A673 (cell line): Measurements from ENCODE around the gene TNFSF13.

Experiments used
- CTCF ChIP-seq: fragments of 300-800, 200-600 bp; sonication (generic); conservative IDR thresholded peaks from 2 replicates; pipeline ENCODE4 v1.5.1; 2017; ENCODE audit warnings: low read depth, mild to moderate bottlenecking, antibody characterized with exemption, low read length, moderate library complexity, mixed read lengths
- EZH2 ChIP-seq: fragments of 200-600 bp; sonication (generic); IDR thresholded peaks from 2 replicates; pipeline ENCODE4 v1.6.1; 2017; ENCODE audit warnings: borderline replicate concordance, low read depth, mild to moderate bottlenecking, mixed read lengths, antibody characterized with exemption, low read length; ENCODE audit not compliant: poor library complexity, severe bottlenecking

GRCh38 chr17:7553356-7553755, 5.2 kb upstream of the TNFSF13 start:
- TF ChIP-seq CTCF (no peak), EZH2 (no peak)
